T-helper 9 cell (primary cell): ENCODE results near the gene AGPAT1.
"Not testable (repeated sequence)": the region's sequence is repeated elsewhere in the genome, so short reads cannot be mapped to it uniquely, and the experiment has no call there.

Experiments
- DNase-seq: peaks from one replicate; pipeline ENCODE4 v3.0.0-alpha.2; 2020
- total RNA-seq, 2 donors: gene quantifications; one replicate each; lab custom pipeline; 2026; lab: John Stamatoyannopoulos, UW

The AGPAT1 gene, protein sequence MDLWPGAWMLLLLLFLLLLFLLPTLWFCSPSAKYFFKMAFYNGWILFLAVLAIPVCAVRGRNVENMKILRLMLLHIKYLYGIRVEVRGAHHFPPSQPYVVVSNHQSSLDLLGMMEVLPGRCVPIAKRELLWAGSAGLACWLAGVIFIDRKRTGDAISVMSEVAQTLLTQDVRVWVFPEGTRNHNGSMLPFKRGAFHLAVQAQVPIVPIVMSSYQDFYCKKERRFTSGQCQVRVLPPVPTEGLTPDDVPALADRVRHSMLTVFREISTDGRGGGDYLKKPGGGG
- total RNA-seq: 12.5 to 21.6 reads per million in 2 donors

DNA sequence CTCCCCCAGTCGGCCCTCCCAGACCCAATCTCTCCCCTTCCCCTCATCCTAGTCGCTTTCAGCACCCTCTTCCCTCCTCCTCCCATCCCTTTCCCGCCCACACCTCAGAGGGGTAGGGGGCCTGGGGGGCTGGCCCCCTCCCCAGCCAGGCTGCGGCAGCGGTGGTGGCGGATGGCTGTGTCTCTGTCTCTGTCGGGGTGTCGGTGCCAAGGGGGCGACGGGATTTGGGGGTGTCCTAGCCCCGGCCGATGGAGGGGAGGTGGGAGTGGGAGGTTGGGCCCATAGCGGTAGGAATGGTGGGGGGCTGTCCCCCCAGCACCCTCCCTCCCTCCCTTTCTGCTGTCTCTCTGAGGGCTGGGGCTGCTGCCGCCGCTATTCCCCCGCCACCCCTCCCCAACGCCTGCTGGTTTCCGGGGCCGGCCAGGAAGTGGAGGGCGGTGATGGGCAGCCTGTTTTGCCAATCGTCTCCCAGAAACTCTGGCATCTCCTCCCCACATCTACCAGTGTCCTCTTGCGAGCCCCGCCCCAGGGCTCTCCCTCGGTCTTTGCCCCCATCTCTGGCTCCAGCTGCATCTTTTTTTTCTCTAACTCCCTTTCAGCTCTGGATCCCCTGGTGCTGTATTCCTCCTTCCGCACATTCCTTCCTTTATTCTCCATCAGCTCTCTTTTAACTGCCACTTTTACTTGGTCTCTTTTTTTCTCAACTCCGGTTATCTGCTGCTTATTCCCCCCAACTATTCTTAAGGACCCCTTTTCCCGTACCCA lies at the start of gene AGPAT1:
Gene AGPAT1, minus strand, starts transcription at position 374 of the 765 bp plus-strand sequence. CDS start 4,588 bp downstream, outside the sequence.
- peak; percentile 94 for DNase-seq

DNA sequence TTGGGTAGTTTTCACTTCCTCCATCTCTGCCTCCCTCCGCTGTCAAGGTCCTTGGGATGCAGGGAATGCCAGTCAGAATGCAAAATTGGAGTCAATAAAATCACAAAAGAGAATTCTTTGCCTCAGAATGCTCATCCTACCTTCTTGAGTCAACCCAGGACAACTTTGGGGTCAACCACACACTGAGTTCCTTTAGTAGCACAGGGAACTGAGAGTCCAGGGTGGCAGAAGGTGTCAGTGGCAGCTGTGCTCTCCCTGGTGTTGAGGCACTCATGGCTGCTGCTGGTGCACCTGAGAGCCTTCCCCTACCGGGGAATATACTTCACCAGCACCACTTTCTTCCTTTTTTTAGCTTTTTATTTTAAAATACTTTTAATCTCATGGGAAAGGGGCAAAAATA lies 48.8 kb upstream of the AGPAT1 start:
- no peak for DNase-seq

DNA sequence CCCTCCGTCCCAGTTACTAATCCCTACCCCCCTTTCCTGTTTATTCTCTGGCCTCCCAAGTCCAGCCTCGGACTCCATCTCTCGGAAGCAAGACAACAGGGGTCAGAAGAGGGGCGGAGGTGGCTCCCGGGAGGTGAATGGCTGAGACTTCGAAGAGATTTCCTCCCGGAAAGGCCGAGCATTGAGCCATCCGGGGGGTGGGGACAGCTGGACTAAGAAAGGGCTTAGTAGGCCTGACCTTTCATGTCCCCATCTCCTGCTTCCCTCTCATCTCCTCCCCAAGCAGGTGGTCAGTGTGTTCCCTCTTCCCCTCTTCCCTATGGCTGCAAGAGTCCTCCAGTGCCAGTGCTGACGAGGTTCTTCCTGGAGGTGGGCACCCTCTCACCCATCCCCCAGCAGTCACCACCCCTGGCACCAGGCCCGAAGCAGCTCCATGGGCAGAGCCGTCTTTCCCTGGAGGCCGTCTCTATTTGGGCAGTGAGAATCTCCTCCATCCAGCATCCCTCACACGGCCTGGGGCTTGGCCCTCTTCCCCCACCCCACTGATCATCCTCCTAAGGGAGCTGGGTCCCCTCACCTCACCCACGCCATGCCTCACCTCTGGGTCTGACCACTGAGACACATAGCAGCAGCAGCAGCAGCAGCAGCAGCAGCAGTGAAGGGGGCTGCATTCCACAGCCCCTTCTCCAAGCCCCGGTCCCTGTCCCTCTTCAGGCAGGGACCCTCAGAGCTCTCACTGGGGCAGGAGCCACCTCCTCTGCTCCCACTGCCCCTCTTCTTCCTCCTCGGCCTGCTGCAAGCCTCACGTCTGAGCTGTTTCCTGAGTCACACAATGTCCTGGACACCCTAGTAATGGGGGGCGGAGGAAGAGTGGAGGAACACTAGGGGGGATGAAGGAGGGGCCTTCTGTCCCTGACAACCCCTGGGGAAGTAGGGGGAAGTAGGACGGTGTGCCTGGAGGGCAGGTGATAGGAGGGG lies 47.7 kb upstream of the AGPAT1 start, which contains the start of gene NOTCH4:
Gene NOTCH4, minus strand, starts transcription at position 810 of the 978 bp plus-strand sequence. Its CDS starts 139 bp downstream, at position 671.
- no peak for DNase-seq

DNA sequence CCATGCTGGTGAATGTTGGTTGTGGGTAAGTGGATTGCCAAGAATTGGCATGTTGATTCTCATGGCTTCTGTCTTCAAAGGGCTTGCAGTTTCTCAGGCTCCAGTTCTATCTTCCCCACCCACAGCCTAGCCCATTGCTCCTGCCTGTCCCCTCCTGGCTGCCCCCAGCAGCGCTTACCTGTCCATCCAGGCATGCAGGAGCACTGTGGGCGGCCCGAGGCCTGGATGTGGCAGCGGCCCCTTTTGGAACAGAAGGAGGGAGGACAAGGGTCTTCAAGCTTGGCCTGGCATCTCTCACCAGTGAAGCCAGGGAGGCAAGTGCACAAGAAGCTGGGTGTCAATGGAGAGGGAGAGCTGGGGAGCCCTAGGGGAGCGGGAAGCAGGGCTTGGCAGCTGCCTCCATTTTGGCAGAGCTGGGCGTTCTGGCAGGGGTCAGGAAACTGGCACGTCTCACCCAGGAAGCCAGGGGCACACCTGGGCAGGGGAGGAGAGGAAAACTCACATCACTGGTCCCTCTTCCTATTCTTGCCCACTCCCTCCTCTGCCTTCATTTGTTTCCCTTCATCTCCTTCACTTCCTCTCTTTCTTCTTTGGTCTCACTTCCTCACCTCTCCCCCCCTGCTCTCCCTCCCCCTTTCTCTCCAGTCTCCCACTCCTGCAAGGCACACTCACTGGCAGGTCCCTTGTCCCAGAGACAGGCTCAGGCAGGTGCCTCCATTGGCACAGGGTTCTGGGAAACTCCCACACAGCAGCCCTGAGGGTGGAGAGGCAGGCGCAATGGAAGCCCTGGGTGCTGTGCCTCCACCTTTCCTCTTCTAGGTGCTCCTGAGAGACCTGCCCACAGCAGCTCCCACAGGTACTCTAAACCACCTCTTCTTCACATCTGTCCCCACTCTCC lies 46.7 kb upstream of the AGPAT1 start:
- no peak for DNase-seq

DNA sequence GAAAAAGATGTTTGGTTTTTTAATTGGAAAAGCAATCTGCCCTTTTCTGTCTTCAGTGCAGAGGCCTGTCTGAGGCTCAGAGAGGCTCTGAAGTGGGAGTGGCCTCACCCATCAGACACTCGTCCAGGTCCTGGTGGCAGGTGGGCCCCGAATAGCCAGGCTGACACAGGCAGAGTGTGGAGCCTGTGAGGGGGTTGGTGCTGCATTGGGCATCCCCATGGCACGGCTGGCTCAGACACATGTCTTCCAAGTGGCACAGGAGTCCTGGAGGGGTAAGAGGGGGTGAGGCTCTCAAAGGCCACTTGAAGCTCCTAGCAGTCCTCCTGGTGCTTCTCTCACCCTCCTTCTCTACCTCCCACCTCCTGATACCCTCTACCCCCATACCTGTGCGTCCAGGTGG lies 44.1 kb upstream of the AGPAT1 start:
- DNase-seq: no peak

DNA sequence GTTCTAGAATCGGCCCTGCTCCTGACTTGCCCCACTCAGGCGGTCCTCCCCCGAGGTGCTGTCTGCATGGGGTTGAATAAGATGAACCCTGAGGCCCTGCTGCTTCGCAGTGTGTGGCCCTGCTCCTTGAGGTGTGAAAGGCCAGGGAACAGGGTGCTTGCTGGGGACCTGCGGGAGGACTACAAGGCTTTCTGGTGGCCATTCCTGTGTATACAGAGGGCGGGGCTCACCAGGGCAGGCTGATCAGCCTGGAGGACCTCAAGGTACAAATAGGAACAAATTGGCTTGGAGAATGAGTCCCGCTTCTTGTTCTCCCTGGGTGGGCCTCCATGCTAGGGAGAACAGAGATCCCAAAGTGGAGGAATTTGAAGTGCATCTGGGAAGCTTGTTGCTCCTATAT lies 42.3 kb upstream of the AGPAT1 start:
- no peak for DNase-seq

DNA sequence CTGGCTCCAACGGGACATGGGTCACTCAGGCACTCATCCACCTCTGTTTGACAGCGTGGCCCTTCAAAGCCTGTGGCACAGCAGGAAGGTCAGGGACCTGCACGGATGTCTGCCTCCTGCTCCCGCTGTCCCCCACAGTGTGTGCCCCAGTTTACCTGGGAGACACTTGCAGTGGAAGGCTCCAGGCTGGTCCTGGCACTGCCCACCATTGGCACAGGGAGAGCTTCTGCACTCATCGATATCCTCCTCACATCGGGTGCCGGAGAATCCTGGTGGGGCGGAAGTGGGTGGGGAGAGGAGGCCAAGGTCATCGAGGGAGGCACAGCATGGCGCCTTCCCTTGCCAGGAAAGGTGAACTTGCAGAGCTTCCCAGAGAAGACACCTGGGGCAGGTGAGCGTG lies 41.1 kb upstream of the AGPAT1 start:
- no peak for DNase-seq

DNA sequence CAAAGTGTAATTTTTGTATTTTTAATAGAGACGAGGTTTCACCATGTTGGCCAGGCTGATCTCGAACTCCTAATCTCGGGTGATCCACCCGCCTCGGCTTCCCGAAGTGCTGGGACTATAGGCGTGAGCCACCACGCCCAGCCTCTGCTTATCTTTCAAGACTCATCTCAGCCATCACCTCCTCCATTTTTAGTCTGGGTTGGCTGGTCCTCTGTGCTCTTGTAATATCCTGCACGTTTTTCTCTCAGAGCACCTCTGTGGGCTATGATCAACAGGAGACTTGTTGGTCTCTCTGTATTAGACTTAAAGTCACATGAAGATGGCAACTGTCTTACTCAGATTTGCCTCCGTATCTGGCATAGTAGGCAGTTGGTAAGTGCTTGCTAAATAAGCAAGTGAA lies 40.4 kb upstream of the AGPAT1 start:
- no peak for DNase-seq

DNA sequence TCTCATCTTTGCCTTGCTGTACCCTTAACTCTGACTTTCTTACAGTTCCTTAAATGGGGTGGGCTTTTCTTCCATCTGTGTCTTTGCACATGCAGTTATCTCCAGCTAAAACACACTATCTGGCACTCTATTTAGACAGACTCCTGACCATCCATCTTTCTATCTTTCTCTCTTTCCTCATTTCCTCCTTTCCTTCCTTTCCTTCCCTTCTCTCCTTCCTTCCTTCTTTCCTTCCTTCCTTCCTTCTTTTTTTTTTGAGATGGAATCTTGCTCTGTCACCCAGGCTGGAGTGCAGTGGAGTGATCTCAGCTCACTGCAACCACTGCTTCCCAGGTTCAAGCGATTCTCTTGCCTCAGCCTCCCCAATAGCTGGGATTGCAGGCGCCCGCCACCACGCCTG lies 39.7 kb upstream of the AGPAT1 start:
- DNase-seq: no peak

DNA sequence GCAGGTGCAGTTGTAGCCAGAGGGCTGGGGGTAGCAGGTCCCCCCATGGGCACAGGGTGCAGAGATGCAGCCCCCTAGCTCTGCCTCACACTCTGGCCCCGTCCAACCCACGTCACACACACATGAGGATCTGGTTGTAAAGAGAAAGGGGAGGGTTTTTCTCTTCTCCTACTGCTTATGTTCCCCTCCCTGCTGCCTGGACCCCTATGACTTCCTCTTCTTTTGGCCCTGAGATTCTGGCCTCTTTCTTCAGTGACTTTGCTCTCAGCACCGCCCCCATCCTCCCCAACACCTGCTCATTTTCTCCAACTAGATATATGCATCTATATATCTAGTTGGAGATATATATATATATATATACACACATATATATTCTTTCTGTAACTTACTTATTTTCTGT lies 38.2 kb upstream of the AGPAT1 start:
- no peak for DNase-seq

DNA sequence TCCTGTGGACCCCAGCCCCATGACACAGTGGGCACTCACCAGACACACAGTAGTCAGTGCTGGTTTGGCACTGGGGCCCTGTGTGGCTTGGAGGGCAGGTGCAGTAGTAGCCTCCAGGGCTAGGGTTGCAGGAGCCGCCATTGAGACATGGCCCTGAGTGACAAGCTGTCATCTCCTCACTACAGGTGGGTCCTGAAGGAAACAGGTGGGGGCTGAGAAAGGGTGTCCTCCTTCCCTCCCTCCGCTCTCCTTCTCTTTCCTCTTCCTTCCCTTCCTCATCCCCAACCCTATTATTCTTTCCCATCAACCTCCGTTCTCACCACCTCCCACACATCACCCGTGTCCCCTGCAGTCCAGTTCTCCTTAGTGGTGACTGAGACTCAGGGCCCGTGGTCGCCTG lies 37.8 kb upstream of the AGPAT1 start:
- no peak for DNase-seq

DNA sequence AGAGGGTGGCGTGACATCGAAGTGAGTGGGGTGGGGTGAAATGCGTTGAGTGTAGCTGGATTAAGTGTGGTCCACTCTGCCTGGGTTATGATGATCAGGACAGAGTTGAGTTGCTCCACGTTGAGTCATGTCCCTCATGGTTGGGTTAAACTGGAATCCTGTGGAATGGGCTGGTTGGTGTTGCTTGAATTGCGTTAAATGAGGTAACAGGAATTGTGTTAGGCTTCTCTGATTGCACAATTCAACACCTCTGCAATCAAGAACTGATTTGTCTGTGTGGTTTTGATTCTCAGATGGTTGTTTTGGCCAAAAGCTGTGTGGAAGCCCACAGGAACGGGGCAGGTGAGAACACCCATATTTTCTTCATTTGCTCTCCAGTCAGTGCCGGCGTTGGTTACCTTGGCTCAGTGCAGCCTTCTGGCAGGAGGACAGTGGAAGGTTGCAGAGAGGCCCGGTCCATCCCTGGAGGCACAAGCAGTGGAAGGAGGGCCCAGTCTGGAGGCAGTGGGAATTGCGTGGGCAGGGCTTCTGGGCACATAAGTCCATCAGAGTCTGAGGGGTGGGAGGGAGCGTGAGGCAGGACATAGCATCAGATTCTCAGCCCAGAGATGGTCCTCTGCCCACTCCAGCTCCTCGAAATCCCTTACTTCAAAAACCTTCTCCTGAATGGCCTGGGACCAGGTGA lies 36.3 kb upstream of the AGPAT1 start:
- DNase-seq: no peak

DNA sequence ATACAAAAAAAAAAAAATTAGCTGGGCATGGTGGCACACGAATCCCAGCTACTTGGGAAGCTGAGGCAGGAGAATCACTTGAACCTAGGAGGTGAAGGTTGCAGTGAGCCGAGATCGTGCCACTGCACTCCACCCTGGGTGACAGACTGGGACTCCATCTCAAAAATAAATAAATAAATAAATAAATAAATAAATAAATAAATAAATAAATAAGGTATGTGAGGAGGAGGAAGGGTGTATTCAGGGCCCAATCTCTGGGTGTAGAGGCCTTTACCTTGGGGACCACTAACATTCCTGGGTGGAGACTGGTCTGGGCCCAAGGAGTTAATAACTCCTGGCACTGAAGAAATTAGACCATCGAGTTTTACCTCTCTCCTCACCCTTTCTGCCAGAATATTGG lies 35.5 kb upstream of the AGPAT1 start:
- not testable (repeated sequence) for DNase-seq

DNA sequence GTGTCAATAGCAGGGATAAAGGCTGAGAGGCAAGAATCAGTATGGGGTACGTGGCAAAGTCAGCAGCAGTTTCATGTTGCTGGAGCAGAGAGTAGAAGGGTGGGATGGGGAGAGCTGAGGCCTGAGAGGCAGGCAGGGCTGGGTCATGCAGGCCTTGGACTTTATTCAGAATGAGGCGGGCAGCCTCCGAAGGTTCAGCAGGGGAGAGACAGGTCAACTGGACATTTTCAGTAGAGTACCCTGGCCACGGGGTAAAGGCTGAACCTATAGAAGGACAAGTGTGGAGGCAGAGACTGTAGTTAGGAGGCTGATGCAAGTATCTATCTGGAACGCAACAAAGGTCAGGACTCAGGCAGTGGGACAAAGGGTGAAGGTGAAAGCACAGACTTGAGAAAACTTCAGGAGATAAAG lies 34.3 kb upstream of the AGPAT1 start:
- no peak for DNase-seq

DNA sequence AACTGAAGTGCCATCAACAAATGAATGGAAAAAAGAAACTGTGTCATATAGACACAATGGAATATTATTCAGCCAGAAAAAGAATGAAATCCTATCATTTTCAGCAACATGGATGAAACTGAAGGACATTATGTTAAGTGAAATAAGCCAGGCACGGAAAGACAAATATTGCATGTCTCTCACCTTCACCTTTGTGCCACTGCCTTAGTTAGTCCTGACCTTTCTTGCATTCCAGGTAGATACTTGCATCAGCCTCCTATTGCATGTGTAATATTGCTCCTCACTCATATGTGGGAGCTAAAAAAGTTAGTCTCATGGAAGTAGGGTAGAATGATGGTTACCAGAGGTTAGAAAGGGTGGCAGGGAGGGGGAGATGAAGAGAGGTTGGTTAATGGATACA lies 33.1 kb upstream of the AGPAT1 start:
- DNase-seq: no peak

DNA sequence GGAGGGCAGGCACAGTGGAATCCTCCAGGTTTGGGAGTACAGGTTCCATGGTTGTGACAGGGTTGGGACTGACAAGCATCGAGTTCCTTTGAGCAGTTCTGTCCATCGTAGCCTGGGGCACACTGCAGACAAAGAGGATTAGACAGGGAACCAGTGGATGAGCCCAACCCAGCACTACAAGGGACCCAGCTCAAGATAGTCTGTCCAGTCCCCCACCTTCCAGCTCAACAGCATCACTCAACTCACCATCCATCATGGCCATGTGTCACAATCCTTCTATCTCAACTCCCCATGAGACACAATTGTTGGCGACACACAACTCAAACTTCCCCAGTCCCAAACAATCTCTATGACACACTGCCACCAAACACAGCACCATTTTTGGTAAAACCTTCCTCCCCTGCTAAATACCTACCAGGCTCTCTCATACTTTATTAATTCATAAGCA lies 28.4 kb upstream of the AGPAT1 start:
- no peak for DNase-seq

DNA sequence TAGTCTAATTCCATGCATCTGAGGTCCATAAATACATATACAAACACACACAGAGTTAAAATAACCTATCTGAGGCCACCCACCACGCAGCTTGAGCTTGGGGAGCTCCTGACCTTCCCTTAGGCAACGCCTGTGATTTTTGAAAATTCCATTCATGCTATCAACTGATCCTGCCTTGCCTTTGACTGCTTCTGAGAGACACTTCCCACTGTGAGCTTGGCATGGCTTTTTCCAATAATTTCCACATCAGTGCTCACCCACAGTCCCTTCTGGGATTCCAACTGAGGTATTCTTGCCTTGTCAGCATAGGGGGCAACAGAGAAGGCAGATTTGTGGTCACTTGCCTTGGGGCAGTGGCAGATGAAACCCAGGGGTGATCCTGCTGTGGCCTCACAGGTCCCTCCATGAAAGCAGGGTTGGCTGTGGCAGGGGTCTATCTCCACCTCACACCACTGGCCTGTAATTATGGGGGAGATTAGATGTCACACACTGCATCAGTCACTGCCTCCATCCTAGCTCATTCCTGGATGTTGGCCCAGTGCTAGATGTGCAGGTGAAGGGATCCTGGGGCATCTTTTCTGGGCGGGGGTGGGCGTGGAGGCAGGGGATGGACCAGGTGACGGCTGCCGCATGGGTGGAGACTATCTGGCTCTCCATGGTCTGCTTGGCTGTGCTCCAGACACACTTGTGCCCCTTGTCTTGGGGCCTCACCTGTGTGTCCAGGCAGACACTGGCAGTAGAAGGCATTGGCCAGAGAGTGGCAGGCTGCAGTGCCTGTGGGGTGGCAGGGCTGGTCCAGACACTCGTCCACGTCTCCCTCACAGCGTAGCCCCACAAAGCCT lies 27.8 kb upstream of the AGPAT1 start:
- no peak for DNase-seq

DNA sequence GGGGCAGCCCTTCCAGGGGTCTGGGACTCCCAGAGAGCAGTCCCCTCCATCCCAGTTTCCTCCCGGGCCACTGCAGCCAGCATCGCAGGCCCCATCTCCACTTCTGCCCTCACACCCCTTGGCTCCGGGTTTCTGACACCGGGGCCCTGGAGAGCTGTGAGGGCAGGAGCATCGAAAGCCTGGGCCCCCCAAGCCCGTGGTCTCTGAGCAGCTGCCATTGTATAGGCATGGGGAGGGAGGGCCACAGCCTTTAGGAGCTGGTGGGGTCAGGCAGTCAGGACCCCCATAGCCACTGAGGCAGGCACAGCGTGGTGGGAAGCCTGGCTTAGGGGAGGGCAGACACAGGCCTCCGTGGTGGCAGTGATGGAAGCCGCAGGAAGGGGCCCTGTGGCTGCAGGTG lies 26.3 kb upstream of the AGPAT1 start:
- no peak for DNase-seq

DNA sequence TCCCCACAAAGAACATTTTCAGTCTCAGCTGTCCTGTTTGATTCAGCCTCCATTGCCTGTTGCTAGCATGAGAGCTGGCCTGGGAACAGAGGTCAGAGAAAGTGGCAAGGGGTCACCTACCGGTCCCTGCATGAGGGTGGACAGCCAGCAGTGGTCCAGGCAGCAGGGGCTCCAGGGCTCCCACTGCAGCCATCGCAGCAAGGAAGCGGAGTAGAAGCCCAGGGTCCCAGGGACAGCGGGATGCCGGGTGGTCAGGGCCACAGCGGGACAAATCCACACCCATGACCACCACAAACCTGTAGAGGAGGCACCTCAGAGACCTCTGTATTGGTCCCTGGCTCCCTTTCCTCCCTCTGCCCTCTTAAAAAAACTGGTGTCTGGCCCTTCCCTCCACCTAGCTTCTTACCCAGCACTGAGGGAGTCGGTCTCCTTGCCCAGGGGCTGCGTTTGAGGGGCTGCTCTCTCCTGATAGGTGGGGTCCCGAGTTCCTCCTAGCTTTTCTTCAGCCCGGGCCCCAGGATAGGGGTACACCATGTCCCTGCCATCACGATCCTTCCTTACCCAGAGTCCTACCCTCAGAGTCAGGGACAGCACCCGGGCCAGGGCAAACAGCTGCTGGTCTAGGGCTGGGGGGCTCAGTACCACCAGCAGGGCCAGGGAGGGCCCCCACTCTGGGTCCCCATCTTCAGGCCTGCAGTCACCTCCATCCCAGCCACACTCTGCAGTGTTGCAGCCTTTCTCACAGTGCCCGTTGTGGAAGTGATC lies 25.0 kb upstream of the AGPAT1 start:
- no peak for DNase-seq
